GM12874 (cell line): Measurements from ENCODE around the gene CISD3.

Source experiments
- TF ChIP-seq, protein P1 (sequence below): IDR thresholded peaks from 2 replicates; pipeline ENCODE4 v1.5.1; 2011; ENCODE audit warnings: low read depth, mild to moderate bottlenecking, control low read depth, low read length, moderate library complexity; ENCODE audit not compliant: insufficient read depth

Gene CISD3

DNA sequence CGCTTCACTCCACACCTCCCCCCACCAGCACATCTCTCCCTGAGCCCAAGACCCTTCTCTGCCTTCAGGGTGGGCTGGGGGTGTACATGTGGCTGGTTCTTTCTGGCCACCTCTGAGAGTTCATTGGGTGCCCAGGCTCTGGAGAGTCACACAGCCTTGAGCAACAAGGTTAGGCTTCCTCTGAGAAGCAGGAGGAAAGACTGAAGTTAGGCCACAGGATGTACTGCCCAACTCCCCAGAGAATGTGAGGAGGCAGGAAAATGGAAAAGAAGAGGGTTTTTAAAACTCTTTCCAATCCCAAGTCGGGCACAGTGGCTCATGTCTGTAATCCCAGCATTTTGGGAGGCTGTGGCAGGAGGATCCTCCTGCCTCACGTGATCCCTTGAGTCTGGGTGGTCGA lies 10.7 kb downstream of the CISD3 start:
- TF ChIP-seq, protein P1, sequence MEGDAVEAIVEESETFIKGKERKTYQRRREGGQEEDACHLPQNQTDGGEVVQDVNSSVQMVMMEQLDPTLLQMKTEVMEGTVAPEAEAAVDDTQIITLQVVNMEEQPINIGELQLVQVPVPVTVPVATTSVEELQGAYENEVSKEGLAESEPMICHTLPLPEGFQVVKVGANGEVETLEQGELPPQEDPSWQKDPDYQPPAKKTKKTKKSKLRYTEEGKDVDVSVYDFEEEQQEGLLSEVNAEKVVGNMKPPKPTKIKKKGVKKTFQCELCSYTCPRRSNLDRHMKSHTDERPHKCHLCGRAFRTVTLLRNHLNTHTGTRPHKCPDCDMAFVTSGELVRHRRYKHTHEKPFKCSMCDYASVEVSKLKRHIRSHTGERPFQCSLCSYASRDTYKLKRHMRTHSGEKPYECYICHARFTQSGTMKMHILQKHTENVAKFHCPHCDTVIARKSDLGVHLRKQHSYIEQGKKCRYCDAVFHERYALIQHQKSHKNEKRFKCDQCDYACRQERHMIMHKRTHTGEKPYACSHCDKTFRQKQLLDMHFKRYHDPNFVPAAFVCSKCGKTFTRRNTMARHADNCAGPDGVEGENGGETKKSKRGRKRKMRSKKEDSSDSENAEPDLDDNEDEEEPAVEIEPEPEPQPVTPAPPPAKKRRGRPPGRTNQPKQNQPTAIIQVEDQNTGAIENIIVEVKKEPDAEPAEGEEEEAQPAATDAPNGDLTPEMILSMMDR, result no peak

DNA sequence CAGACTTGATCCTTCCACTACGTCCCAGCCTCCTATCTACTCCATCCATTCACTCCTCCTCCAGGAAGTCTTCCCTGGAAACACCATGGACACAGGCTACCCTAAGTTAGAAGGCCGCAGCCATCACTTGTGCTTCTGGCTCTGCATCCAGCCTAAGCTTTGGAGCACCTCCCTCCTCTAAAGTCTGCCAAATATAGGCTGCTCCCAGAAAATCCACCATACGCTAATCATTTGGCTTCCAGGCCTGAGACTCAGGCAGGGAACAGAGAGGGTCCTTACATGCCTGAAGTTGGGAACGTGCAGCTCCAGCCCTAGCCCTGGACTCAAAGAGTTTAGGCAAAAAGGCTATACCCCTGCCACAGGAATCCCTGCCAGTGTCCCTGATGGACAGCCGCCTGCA lies 11.3 kb downstream of the CISD3 start:
- TF ChIP-seq, protein P1, result no peak

DNA sequence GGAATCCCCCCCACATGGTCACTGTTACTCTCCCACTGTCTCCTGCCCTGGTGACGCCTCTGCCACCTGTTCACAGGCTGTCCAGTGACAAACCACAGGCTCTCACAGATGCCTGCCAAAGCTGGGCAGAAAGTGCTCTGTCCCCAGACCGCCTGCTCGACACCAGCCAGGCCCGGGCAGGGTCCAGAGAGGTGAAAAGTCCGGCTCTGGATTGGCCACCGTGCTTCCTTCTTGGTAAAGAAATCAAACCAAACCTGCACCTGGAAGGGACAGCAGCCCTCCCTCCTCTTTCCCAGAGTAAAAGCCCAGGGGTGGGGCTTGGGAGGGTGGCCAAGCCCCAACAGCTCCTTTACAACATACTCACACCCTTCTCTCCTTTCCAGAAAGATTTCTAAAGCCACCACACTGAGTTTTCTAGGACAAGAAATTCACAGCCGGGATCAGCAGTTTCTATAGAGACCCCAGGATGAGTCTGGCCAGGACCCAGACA lies 11.8 kb downstream of the CISD3 start:
- TF ChIP-seq, protein P1, result no peak

DNA sequence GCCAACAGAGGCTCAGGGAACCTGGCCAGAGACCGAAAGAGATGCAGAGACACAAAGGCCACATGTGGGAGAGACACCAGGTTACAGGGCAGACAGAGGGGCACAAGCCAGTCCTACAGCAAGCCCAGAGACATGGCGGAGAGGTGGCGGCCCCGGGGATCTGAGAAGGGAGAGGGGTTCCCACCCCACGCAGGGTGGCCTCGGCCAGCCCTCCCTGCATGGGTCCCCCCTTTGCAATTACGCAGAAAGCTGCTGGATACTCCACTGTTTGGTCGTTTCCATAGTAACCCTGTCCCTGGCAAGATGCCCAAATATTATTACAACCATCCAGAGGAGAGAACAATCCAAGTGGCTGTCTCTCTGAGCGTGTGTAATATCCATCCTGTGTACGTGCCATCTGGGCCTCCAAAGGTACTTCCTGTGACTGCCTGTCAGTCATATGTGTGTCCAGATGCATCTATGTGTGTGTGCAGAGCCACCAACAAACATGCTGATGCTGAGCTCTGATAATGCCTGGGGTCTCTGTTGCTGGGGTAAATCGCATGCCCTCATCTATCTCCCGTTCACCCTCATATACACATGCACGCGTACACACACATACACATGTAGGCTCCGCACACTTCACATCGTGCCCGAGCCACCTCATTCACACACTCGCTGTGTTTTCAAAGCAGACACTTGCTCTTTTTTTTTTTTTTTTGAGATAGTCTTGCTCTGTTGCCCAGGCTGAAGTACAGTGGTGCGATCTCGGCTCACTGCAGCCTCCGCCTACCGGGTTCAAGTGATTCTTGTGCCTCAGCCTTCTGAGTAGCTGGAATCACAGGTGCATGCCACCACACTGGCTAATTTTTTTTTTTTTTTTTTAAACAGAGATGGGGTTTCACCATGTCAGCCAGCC lies 12.5 kb downstream of the CISD3 start:
- TF ChIP-seq, protein P1, result no peak

DNA sequence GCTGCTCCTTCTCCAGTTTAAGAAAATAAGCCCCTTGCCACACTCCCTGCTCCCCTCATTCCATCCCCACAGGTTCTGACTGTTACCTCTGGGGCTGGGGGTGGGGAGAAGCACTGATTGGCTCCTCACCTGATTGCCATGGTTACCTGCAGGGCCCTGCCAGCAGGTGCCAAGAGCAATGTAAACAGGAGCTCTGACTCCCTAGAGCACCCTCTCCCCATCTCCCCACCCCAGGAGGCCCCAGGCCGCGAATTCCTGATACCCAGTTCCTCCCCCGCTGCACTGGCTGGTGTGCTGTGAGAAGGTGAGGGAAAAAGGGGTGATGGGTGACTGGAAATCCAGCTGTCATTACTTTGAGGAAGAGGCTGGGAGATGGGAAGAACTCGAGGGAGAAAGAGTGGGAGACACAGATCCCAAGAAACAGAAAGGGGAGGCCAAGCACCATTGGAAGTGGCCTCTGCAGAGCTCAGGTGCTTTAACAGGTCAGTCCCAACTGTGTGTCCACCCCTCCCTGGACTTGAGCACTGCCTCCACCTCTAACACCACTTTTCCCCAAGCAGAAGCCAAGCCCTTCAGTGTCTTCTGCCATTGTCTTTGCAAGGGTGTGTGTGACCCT lies 13.5 kb downstream of the CISD3 start:
- TF ChIP-seq, protein P1, result no peak

DNA sequence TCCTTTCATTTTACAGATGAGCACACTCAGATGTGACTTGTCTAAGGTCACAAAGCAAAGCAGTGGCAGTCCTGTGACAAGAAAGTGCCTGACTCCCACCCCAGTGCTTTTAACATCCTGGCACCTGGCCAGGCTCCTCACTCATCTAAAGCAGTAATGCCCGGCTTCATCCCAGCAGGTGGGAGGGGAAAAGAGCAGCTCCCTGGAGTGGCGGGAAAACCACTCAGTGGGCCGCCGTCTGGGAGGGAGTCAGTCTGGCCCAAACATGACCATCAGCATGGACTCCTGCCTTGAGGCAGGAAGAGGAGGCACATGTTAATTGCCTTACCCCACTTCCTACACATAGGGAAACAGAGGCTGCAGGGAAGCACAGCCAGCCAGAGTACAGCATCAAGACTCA lies 15.4 kb downstream of the CISD3 start:
- TF ChIP-seq, protein P1, result no peak

DNA sequence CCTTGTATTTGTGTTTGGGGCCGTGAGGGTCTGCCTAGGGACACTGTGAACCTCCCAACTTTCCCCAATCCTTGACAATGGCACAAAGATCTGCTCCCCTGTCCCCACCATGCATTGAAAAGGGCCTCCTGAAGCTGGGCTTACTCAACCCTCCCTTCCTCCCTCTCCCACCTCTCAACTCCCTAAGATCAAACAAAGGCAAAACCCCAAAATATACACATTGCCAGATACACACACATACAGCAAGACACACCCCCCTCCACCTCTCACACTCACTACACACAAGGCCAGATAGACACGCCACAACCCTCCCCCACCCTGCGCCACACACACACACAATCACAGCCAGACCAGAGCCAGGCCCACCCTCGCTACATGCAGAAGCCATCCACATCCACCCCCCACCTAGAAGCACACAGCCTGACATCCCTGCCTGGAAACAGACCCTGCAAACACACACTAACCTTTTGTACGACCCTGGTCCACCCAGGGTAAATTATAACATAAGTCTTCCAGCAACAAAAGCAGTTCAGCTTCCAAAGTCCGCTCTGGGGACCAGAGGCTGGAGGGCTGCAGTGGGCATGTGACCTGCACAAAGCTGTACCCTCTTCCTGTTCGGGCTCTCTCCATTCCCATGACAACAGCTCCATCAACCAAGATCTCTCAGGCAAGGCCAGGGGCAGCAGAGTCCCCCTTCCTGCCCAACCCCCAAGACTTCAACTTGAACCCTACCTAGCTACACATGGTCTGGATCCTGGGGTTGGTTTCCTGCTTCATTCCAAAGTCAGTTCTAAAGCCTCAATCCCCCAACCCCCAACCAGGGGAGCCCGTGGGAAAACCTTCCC lies 16.1 kb downstream of the CISD3 start:
- TF ChIP-seq, protein P1, result no peak
